Prostate gland (tissue), 2 donors: ENCODE measurements around the gene RPL32. TPM values are rescaled to one million over a fixed set of nuclear protein-coding genes. Genes with fewer than 3 reads are reported as not detected.
"Not testable (repeated sequence)": the region's sequence is repeated elsewhere in the genome, so short reads cannot be mapped to it uniquely, and the experiment has no call there.

Experiments used
- DNase-seq: peaks from one replicate; pipeline ENCODE4 v3.0.0-alpha.2; 2019; ENCODE audit warnings: low spot score
- H3K27ac ChIP-seq, 2 donors: fragments of 200-600 bp; sonication (generic); 2 replicates each; pipeline ENCODE4 v1.5.1; 2017 to 2019
- H3K27me3 ChIP-seq: fragments of 200-600 bp; sonication (generic); replicated peaks from 2 replicates; pipeline ENCODE4 v1.5.1; 2019; ENCODE audit not compliant: insufficient read depth
- H3K36me3 ChIP-seq, 2 donors: fragments of 200-600 bp; sonication (generic); 1 replicate in 1 of 2; 2 replicates in 1 of 2; pipeline versions ENCODE4 v1.5.1 to v1.8.1; 2017 to 2019
- H3K4me1 ChIP-seq: fragments of 200-600 bp; sonication (generic); replicated peaks from 2 replicates; pipeline ENCODE4 v1.5.1; 2019
- H3K4me3 ChIP-seq, 2 donors: fragments of 200-600 bp; sonication (generic); 2 replicates each; pipeline ENCODE4 v1.5.1; 2017 to 2019
- H3K9me3 ChIP-seq: fragments of 200-600 bp; sonication (generic); 2 replicates; pipeline ENCODE4 v1.5.1; 2017
- POLR2A ChIP-seq: fragments of 450-650 bp; IDR thresholded peaks from one replicate; pipeline ENCODE4 v1.6.1; 2016; ENCODE audit warnings: antibody characterized with exemption, mild to moderate bottlenecking
- POLR2AphosphoS5 ChIP-seq: sonication (generic); formaldehyde crosslinking; IDR thresholded peaks from one replicate; pipeline ENCODE4 v1.6.1; 2017; ENCODE audit warnings: antibody characterized with exemption
- WGBS: methylation state at CpG from one replicate; pipeline ENCODE4 v1.1.5; 2018; 5-methylcytosine and 5-hydroxymethylcytosine counted together
- intact Hi-C: fragments of 100-400 bp; cut with DNase I; formaldehyde crosslinking; loops from one replicate; pipeline ENCODE4 v1.14.2; 2022
- total RNA-seq, 2 donors: library from RNA; depleted of rRNA; stranded (reverse); fragments of >200 nt; gene quantifications; one replicate each; pipeline ENCODE4 v1.1.0, GENCODE V29; 2016
- TF ChIP-seq, protein P1 (sequence below), 4 experiments: fragments of 200-600 bp in 2 of 4; fragments of 450-650 bp in 2 of 4; sonication (generic) in 2 of 4; IDR thresholded peaks; 1 replicate in 3 of 4; 2 replicates in 1 of 4; pipeline ENCODE4 v1.5.1; 2016 to 2019; ENCODE audit warnings: antibody characterized with exemption in 4 of 4, mild to moderate bottlenecking in 2 of 4, moderate library complexity in 2 of 4

The RPL32 gene
- total RNA-seq, 2 donors from 2014 or later = 851 to 1,881 TPM

DNA sequence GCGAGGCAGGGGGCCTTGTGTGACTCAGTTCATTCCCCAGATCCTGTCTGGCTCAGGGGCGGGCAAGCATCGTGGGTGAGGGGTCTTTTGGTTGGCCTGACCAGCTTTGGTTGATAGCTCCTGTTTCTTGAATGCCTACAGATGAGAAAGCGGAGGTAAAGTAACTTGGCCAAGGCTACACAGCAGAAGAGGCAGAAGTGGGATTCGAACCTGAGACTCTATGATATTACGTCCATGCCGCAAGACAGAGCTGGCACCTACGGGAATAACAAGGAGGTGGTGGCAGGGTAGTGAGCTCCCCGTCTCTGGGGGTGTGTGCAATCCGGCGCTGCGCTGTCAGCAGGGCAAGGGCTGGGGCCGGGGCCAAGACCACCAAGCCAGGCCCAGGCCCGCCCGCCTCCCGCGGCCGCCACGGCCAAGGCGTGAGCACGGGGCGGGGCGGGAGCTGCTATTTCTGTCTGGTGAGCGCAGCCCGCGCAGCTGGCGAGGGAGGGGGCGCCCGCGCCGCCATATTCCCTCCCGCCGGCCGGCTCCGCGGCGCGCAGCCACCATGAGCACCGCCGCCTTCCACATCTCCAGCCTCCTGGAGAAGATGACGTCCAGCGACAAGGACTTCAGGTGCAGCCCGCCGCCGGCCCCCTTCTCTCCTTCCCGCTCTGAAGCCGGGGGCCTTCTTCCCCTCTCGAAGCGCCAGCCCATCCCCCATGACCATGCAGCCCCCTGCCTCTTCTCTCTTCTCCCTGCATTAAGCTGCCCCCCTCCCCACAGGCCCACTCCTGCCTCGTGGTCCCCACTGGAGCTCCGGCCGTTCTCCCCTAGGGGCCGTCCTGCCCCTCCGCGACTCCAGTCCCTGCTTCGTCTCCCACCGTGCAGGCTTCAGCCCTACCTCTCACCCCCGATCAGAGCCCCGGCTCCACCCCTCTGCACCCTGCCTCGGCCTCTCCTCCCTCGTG is 44.9 kb downstream of the RPL32 start, which contains the start of gene CAND2:
CAND2 (plus strand) TSS at position 510 of the 953 bp plus-strand sequence; CDS start at position 551, 41 bp downstream.
- 7% methylated on average over 55 of the region's 61 CpGs for WGBS
- TF ChIP-seq POLR2A = peak; percentile 13
- TF ChIP-seq, protein P1, sequence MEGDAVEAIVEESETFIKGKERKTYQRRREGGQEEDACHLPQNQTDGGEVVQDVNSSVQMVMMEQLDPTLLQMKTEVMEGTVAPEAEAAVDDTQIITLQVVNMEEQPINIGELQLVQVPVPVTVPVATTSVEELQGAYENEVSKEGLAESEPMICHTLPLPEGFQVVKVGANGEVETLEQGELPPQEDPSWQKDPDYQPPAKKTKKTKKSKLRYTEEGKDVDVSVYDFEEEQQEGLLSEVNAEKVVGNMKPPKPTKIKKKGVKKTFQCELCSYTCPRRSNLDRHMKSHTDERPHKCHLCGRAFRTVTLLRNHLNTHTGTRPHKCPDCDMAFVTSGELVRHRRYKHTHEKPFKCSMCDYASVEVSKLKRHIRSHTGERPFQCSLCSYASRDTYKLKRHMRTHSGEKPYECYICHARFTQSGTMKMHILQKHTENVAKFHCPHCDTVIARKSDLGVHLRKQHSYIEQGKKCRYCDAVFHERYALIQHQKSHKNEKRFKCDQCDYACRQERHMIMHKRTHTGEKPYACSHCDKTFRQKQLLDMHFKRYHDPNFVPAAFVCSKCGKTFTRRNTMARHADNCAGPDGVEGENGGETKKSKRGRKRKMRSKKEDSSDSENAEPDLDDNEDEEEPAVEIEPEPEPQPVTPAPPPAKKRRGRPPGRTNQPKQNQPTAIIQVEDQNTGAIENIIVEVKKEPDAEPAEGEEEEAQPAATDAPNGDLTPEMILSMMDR (IDR thresholded peaks at IDR 0.05) = peak in 1 of 4 experiments; percentile 10
- no peak for TF ChIP-seq POLR2AphosphoS5
- Histone ChIP-seq H3K27me3 (no peaks in the 10 kb centered on the region), H3K27ac (peak within 1 kb of the TSS; percentile 70 to 75), H3K4me3 (peak within 1 kb of the TSS; percentile 38 to 54), H3K9me3 (no peaks in the 10 kb centered on the region), H3K4me1 (no peaks in the 10 kb centered on the region), H3K36me3 (no peaks in the 10 kb centered on the region)
- DNase-seq = no peak
- intact Hi-C loops = no loop called here

- no peaks in the 10 kb centered on the region for H3K9me3 ChIP-seq
- no peaks in the 10 kb centered on the region for H3K36me3 ChIP-seq
- intact Hi-C loops = no loop called here
- WGBS = 41% methylated on average over 5 of the region's 5 CpGs
- no peak overlapping the region for H3K27ac ChIP-seq
- no peak overlapping the region for H3K4me3 ChIP-seq
- DNase-seq = no peak
- no peaks in the 10 kb centered on the region for H3K4me1 ChIP-seq
- H3K27me3 ChIP-seq = no peaks in the 10 kb centered on the region
- TF ChIP-seq, protein P1 (IDR thresholded peaks at IDR 0.05) = no peak
- TF ChIP-seq POLR2A = no peak
- TF ChIP-seq POLR2AphosphoS5 = no peak
Observed at GRCh38 chr3:12793701-12794100, 47.7 kb downstream of the RPL32 start.

GRCh38 chr3:12791430-12791829 is 49.9 kb downstream of the RPL32 start:
- Histone ChIP-seq H3K4me1 (no peaks in the 10 kb centered on the region), H3K27me3 (no peaks in the 10 kb centered on the region), H3K27ac (no peak overlapping the region), H3K36me3 (no peaks in the 10 kb centered on the region), H3K9me3 (no peaks in the 10 kb centered on the region), H3K4me3 (no peak overlapping the region)
- intact Hi-C loops = no loop called here
- no peak for TF ChIP-seq POLR2A
- TF ChIP-seq POLR2AphosphoS5 = no peak
- TF ChIP-seq, protein P1 (IDR thresholded peaks at IDR 0.05) = no peak
- 85% methylated on average over 1 of the region's 1 CpG for whole genome bisulfite sequencing
- no peak for DNase-seq

DNA sequence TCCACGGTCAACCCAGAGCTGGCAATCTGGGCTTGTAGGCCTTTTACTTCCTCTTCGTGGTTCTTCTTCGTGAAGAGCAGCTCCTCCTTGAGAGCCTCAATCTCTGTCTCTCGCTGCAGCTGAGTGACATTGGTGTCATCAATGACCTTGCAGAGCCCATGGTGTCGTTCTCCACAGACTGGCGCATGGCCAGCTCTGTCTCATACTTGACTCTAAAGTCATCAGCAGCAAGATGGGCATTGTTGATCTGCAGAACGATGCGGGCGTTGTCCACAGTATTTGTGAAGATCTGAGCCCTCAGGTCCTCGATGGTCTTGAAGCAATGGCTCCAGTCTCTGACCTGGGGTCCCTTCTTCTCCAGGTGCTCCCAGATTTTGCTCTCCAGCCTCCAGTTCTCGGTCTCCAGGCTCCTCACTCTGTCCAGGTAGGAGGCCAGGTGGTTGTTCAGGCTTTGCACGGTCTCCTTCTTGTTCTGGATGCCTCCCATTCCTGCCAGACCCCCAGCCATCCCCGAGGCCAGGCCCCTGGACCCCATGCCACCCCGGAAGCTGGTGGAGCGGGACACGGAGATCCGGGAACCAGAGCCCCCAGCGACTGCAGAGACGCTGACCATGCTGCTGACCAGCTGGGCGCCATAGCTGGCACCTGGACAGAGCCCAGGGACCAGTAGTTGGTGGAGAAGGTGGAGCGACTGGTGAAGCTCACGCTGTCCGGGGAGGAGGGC is 53.2 kb downstream of the RPL32 start:
- H3K36me3 ChIP-seq, intact Hi-C loops, H3K4me3 ChIP-seq, H3K27me3 ChIP-seq, H3K9me3 ChIP-seq, H3K4me1 ChIP-seq, H3K27ac ChIP-seq, DNase-seq: not testable (repeated sequence)
- WGBS = 89% methylated on average over 23 of the region's 23 CpGs

- WGBS = 29% methylated on average over 9 of the region's 9 CpGs
- H3K27me3 ChIP-seq, H3K9me3 ChIP-seq, H3K4me1 ChIP-seq, H3K36me3 ChIP-seq, H3K4me3 ChIP-seq, intact Hi-C loops, H3K27ac ChIP-seq: not testable (repeated sequence)
- peak; percentile 41 for DNase-seq
- TF ChIP-seq, protein P1 (IDR thresholded peaks at IDR 0.05) = peak in 2 of 4 experiments; percentile 7 to 17
Observed at GRCh38 chr3:12787346-12787745, 54.0 kb downstream of the RPL32 start.
